ENCODE data around the gene SSPN.

- TF ChIP-seq POLR2AphosphoS5 (IDR thresholded peaks at IDR 0.05), result no peak
- TF ChIP-seq POLR2A (IDR thresholded peaks at IDR 0.05), result no peak
Measured at GRCh38 chr12:26196421-26196716, 996 bp downstream of the SSPN start.
